GM12875 (cell line): ENCODE measurements around the gene LAMC1.

Source experiments
- H3K4me3 ChIP-seq: one replicate; pipeline ENCODE4 v1.5.1; 2011; ENCODE audit warnings: low read depth, low read length, control low read depth
- TF ChIP-seq, protein P1 (sequence below): IDR thresholded peaks from 2 replicates; pipeline ENCODE4 v1.5.1; 2011; ENCODE audit warnings: low read depth, mild to moderate bottlenecking, control low read depth, inconsistent platforms, low read length, moderate library complexity, borderline replicate concordance; ENCODE audit not compliant: insufficient read depth

LAMC1 gene

DNA sequence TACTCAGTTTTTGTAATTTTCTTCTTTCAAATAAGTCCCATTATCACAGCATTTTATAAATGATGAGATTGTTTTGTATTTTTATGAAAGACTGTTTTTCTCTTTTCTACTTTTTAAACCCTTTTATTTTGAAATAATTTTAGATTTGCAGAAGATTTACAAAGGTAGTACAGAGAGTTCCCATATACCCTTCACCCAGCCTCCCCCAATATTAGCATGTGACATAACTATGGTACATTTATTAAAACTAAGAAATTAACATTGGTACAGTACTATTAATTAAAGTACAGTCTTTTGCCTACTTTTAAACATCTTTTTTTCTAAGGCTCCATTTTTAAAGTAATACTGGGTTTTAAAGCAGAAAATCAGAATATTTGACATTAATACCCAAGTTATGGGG lies 127.2 kb downstream of the LAMC1 start:
- H3K4me3 ChIP-seq = no peak overlapping the region
- TF ChIP-seq, protein P1, sequence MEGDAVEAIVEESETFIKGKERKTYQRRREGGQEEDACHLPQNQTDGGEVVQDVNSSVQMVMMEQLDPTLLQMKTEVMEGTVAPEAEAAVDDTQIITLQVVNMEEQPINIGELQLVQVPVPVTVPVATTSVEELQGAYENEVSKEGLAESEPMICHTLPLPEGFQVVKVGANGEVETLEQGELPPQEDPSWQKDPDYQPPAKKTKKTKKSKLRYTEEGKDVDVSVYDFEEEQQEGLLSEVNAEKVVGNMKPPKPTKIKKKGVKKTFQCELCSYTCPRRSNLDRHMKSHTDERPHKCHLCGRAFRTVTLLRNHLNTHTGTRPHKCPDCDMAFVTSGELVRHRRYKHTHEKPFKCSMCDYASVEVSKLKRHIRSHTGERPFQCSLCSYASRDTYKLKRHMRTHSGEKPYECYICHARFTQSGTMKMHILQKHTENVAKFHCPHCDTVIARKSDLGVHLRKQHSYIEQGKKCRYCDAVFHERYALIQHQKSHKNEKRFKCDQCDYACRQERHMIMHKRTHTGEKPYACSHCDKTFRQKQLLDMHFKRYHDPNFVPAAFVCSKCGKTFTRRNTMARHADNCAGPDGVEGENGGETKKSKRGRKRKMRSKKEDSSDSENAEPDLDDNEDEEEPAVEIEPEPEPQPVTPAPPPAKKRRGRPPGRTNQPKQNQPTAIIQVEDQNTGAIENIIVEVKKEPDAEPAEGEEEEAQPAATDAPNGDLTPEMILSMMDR = no peak

DNA sequence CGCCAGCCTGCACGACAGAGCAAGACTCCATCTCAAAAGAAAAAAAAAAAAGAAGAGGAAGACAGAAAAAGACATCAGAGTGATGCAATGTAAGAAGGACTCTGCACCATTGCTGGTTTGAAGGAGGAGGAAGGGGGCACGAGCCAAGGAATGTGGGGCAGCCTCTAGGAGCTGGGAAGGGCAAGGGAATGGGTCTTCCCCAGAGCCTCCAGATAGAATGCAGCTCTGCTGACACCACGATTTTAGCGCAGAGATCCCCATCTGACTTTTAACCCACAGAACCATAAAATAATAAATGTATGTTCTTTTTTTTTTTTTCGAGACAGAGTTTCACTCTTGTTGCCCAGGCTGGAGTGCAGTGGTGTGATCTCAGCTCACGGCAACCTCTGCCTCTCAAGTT lies 129.0 kb downstream of the LAMC1 start:
- H3K4me3 ChIP-seq = no peak overlapping the region
- TF ChIP-seq, protein P1 = no peak

DNA sequence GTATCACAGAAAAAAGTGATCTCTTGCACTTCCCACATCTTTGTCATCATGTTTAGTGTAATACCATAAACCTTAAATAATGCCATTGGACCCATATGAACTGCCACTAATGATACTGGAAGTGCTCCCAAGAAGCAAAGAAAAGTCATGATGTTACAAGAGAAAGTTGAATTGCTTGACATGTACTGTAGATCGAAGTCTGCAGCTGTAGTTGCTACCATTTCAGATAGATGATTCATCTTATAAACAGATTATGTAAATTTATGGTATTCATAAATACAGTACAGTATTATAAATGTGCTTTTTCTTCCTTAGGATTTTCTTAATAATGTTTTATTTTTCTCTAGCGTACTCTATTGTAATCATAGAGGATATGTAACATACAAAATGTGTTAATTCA lies 132.7 kb downstream of the LAMC1 start:
- no peak overlapping the region for H3K4me3 ChIP-seq
- TF ChIP-seq, protein P1 = no peak

DNA sequence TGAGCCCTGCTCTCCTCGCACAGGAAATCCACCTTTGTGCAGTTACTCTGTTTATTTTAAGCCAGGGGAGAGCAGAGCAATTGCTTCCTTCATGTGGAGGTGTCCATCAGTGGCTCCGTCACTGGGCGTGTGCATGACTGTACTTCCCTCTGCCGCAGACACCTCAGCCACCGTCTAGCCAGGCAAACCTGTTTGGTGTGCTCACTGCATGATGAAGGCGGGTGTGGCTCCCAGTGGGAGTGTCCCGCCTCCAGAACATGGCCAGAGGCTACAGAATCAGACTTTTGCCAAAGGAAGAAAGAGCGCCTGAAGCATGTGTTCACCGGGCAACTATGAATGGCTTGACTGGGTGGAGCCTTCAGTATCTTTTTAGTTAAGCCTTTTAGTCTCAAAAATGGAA lies 136.7 kb downstream of the LAMC1 start:
- no peak overlapping the region for H3K4me3 ChIP-seq
- TF ChIP-seq, protein P1 = no peak

DNA sequence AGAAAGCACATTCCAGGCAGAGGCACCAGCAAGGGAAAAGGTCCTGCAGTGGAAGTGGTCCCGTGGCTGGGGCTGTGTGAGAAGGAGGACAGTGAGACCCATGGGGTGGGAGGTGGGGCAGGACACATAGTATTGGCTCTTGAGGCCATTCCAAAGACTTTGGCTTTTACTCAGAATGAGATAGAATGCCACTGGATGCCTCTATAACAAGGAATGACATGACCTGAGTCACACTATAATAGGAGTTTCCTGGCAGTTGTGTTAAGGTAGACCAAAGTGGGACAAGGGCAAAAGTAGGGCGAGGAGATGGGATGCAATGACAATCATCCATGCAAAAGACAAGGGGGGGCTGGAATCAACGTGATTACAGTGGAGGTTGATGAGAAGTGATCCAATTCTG lies 138.2 kb downstream of the LAMC1 start:
- no peak overlapping the region for H3K4me3 ChIP-seq
- TF ChIP-seq, protein P1 = no peak

DNA sequence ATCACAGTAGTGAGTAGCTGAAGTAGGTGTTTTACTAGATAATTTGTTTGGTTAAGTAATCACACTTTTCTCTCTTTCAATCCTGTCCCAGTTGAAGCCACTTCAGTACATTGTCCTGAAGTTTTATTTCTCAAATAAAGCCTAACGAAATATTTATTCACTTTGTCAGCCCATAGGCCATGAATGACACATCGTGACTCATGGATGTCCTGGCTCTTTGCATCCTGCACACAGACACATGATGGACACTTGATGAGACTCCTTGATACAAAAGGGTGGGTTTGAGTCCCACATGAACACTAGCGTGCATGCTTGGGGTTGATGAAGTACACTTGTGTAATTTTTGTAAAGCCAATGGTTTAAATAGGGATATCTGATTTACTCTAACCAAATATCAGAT lies 140.1 kb downstream of the LAMC1 start:
- no peak overlapping the region for H3K4me3 ChIP-seq
- TF ChIP-seq, protein P1 = no peak

DNA sequence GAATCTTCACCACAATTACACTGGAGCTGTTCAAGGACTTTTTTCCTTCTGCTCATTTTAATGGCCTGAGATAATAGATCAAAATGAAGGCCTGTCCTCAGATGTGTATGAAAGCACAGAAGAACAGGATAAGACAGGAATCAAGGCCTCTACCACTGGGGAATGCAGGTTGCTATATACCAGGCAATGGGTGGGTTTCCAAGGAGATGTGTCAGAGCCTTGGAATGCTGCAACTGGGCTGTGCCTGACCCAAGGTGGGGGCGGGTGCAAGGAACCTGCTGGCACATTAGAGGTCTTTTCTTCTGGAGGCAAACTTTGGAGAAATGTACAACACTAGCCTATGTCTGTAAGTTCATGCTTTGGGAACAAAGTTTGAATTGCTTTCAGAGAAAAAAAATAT lies 141.1 kb downstream of the LAMC1 start:
- TF ChIP-seq, protein P1 = no peak
- no peak overlapping the region for H3K4me3 ChIP-seq
